HG02970 (cell line): Measurements from ENCODE around the gene HEMGN.
A peak's percentile ranks its signal among the peaks of the same experiment; 100 is the strongest.
"Not testable (repeated sequence)": the region's sequence is repeated elsewhere in the genome, so short reads cannot be mapped to it uniquely, and the experiment has no call there.

ENCODE experiments used
- ATAC-seq: cut with Tn5 transposase; IDR thresholded peaks from one replicate; pipeline ENCODE4 v1.9.1; 2021; ENCODE audit warnings: mild to moderate bottlenecking, moderate library complexity, moderate number of reproducible peaks; ENCODE audit not compliant: unreplicated experiment, low FRiP score

Gene HEMGN

DNA sequence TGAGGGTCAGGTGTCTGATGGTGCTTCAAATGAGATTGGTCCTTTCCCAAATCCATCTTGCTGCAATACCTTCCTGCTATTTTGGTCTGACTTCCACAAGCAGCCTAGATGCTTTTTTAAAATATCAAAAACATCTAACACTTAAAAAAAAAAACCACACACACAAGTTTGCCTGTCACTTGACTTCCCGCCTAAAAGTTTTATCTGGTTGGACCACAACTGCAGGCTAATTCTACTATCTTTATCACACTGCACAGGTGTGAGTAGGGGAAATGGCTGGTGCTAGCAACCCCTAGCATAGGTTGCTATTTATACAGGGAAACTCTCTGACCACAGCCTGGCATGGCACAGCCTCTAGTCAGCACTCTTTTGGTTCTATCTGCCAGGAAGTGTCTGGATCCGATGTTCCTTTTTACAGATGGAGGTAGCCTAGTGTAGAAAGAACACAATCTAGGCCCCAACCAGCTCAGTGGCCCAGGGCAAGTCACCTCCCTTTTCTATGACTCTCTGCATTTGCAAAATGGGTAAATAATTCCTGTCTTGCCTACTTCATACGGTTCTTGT is at the start of gene HEMGN:
Gene HEMGN (minus strand): TSS at position 92 of the 564 bp plus-strand sequence. CDS start 36 bp downstream, at position 56.
- no peak for ATAC-seq

GRCh38 chr9:97987487-97987886 is 49.5 kb upstream of the HEMGN start:
- no peak for ATAC-seq

- ATAC-seq: no peak
Observed at GRCh38 chr9:97985058-97985861, 47.3 kb upstream of the HEMGN start.

DNA sequence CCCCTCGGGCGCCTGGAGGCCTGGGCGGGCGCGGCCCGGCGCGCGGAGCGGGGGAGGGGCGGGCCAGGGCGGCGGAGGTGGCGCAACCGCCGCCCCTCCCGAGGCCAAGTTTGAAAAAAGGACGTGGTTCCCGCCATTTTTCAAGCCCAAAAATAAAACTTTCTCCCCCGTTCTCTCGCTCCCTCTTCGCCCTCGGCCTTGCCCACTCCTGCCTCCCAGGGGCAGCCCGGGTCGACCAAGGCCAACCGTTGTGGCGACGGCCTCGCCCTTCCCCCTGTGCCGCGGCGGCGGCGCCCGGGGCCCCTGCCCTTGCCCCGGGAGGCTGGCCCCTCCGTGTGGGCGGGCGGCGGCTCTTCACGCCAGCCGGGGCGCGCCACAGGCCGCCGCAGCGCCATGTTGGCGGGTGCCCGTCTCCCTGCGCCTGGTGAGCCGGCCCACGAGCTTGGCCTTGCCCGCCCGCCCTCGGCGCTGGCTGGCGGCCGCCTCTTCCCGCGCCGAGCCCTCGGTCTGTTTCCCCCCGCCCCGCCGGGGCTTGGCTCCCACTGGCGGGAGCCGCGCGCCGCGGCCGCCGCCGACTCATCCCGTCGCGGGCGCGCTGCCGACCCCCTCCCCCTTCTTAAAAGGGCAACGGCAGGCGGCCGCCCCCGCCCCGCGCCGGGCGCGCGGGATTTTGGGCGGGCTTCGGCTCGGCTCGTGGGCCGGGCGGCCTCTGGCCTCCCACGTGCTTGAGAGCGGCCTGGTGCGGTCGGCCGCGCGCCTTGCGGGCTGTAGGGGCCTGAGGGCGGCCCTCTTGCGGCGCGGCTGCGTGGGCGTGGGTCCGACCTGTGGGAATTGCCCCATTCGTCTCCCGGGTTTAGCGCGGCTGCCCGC is 46.5 kb upstream of the HEMGN start:
- peak; percentile 30 for ATAC-seq

- ATAC-seq: peak; percentile 6
Observed at GRCh38 chr9:97983589-97984187, 45.7 kb upstream of the HEMGN start.

GRCh38 chr9:97982683-97983588 is 45.0 kb upstream of the HEMGN start, which contains the start of gene ANP32B:
Gene ANP32B (plus strand): TSS chr9:97983341. CDS start chr9:97983556, 215 bp downstream.
- ATAC-seq: peak; percentile 73

- no peak for ATAC-seq
Observed at GRCh38 chr9:97981846-97982682, 44.1 kb upstream of the HEMGN start.

DNA sequence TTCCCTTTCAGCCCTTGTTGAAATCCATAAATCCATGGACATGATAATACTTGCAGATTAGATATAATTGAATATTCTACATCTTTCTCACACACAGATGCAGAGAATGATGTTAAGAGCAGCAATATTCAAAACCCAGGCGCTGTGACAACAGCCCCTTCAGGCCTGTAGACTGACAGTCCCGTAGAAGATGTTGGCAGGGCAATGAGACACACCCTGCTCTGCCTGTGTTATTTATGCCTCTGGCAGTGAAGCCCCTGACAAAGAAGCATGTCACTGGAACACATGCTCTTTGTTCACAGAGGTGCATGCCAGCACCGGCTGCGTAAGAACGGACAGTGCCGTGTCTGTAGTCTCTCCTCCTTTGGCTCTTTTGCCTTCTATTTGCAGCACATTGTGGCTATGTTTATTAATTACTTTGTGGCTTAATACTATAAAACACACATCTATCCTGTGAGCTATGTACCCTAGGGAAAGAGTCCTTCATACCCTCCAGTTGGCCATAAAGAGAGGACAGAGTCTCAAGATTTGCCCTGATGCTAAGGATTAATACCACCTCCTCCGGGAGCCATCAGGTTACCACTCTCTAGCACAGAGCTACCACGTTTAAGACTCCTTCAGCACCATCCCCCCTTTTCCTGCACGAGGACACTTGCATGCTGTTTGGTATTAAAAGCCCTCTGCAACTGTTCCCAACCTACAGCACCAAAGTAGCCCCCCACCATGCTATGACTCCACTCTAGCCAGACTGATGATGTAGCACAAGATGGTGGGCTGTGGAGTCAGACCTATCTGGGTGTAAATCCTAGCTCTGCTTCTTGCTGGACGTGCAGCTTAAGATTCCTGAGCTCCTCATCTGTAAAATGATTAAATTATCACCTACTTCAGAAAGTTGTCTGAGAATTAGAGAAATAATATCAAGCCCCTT is 43.2 kb upstream of the HEMGN start:
- ATAC-seq: no peak

GRCh38 chr9:97980479-97980803 is 42.5 kb upstream of the HEMGN start:
- no peak for ATAC-seq

DNA sequence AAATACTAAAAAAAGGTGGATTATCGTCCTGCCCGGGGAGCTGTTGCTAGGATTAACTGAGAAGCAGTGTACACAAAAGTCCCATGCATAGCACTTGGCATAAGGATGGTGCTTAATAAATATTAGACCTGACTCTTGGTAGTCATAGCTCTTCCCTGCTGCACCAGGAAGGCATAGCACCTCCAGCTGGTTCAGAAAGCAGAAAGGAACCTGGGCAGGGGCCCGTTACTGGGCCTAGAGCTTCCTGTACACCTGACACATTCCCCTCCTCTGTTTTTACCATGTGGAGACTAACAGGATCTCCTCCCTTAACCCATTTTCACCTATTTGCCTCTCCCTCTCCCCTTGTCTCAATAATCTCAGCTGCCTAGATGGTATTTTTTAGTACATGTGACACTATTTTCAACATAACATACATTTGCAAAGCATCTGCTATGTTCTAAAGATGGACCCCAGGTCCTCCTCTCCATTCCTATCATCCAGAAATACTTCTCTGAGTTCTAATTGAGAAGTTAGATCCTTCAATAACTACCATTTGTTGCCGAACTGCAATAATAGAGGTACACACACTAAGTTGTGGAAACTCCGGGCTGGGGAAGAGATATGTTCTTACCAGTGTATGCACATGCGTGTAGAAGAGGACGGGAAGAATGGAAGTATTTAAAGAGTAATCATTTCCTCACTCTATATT is 42.0 kb upstream of the HEMGN start:
- no peak for ATAC-seq

DNA sequence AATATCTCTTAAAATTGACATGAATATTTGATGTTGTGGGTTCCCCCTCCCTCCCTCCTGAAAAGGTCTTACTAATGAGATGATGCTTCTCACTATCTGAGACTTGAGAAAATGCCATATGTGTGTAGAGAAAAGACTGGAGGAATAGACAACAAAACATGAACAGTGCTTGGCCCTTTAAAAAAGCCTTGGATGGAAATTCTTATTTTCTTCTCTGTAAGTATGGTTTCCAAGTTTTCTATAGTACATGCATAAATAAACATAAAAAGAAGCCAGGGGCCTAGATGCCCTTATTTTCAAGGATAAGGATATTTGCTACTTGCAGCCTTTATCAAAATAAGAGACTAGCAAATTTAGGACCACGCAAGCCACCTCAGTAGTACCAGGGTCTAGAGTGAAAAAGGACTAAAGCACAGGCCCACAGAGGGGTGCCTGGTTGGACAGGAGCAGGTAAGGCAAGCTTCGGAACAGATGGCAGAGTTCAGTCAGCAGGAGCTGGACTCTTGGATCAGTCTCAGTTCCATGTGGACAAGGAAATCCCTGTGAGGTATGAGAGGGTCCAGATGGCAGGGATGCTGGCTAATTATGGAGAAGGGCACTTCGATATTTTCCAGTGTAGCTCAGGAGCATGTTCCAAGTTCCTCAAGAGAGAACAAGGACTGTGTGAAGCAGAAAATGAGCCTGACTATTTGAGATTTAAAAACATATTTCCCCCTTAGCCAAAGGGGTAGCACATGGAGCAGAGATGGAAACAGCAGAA is 40.6 kb upstream of the HEMGN start:
- no peak for ATAC-seq

GRCh38 chr9:97976633-97977032 is 38.7 kb upstream of the HEMGN start:
- not testable (repeated sequence) for ATAC-seq

- no peak for ATAC-seq
Observed at GRCh38 chr9:97975376-97975775, 37.4 kb upstream of the HEMGN start.

- no peak for ATAC-seq
Observed at GRCh38 chr9:97972753-97973152, 34.8 kb upstream of the HEMGN start.

- ATAC-seq: no peak
Observed at GRCh38 chr9:97970165-97970564, 32.2 kb upstream of the HEMGN start.

DNA sequence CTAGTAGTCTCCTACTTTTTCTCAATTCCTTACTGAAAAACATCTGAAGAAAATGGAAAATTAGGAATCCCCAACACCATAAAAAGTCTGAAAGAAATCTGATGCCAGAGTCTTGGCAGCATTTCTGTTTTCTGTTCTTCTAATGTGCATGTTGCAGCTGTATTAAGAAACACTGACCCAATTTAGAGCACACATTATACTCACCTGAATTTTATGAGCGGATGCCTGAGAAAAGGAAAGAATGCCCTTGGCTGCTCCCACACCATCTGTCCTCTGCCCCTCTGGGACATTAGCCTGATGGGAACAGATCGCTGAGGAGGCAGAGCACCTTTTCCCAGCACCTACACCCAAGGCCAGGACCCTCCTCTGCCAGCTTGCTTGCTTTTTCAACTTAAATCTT is 31.0 kb upstream of the HEMGN start:
- no peak for ATAC-seq

DNA sequence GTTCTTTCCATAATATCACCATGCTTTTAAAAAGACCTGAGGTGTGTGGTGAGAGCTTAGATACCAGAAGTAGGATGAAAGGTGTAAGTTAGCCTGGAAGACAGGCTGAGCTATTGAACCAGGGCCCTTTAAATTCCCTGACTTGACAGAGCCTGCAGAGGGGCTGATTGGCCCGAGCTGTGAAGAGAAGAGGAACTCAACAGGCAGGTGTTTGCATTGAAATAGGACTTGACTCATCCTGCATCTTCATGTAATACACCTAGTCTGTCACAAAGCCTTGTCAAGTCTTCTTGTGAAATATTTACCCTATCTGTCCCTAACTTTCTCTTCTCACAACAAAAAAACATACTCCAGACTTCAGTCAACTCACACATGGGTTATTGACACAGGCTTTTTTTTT is 28.5 kb upstream of the HEMGN start:
- ATAC-seq: no peak
